Naive thymus-derived CD4-positive, alpha-beta T cell (primary cell): ENCODE measurements around the gene RPS6KA3. TPM values are rescaled to one million over a fixed set of nuclear protein-coding genes. Genes with fewer than 3 reads are reported as not detected.

Source experiments
- ATAC-seq: fragments of 150-1000 bp; cut with Tn5 transposase; 2 replicates; pipeline ENCODE4 v1.10.0; 2021; ENCODE audit warnings: mild to moderate bottlenecking, moderate library complexity
- CTCF ChIA-PET: fragments of 350-600 bp; sonication (Branson Sonifier 250); formaldehyde crosslinking; loops from one replicate; lab custom pipeline; 2021; ENCODE audit warnings: antibody characterized with exemption; lab: Charles Lee
- POLR2A ChIA-PET: fragments of 350-600 bp; sonication (Branson Sonifier 250); formaldehyde crosslinking; loops from one replicate; lab custom pipeline; 2021; ENCODE audit warnings: antibody characterized with exemption, inconsistent platforms; lab: Charles Lee
- DNase-seq, 9 donors: peaks; one replicate each; pipeline versions ENCODE4 v3.0.0 to v3.0.0-alpha.2; 2020 to 2022; ENCODE audit warnings: mixed read lengths in 1 of 9
- H3K27ac ChIP-seq: one replicate; pipeline ENCODE4 v1.7.0; 2013; ENCODE audit warnings: mild to moderate bottlenecking, low read depth, low read length, moderate library complexity
- H3K27me3 ChIP-seq, 2 donors: one replicate each; pipeline ENCODE4 v1.7.0; 2013; ENCODE audit warnings: low read length in 2 of 2, mild to moderate bottlenecking in 2 of 2, moderate library complexity in 2 of 2; ENCODE audit not compliant: control insufficient read depth in 2 of 2, insufficient read depth in 2 of 2
- H3K36me3 ChIP-seq, 3 experiments: 1 replicate in 2 of 3; 2 replicates in 1 of 3; pipeline ENCODE4 v1.7.0; 2013; ENCODE audit warnings: low read length in 3 of 3, mild to moderate bottlenecking in 3 of 3, moderate library complexity in 1 of 3; ENCODE audit not compliant: insufficient read depth in 3 of 3, control insufficient read depth in 2 of 3
- H3K4me1 ChIP-seq, 2 donors: one replicate each; pipeline ENCODE4 v1.7.0; 2013; ENCODE audit warnings: low read length in 2 of 2, mild to moderate bottlenecking in 2 of 2, moderate library complexity in 1 of 2; ENCODE audit not compliant: control insufficient read depth in 2 of 2, insufficient read depth in 2 of 2
- H3K4me3 ChIP-seq: 2 replicates; pipeline ENCODE4 v1.7.0; 2013; ENCODE audit warnings: mild to moderate bottlenecking, low read length
- H3K9me3 ChIP-seq, 3 experiments: 1 replicate in 2 of 3; 2 replicates in 1 of 3; pipeline ENCODE4 v1.7.0; 2013; ENCODE audit warnings: low read length in 3 of 3; ENCODE audit not compliant: control insufficient read depth in 2 of 3
- H3K27ac Mint-ChIP-seq, 9 donors: one replicate each; pipeline ENCODE4 v1.8.0; 2020 to 2022; ENCODE audit warnings: mixed read lengths in 9 of 9, mild to moderate bottlenecking in 8 of 9, moderate library complexity in 5 of 9, inconsistent platforms in 2 of 9
- H3K27me3 Mint-ChIP-seq, 5 donors: one replicate each; pipeline ENCODE4 v1.8.0; 2021 to 2022; ENCODE audit warnings: mixed read lengths in 5 of 5, mild to moderate bottlenecking in 1 of 5
- H3K36me3 Mint-ChIP-seq, 5 donors: one replicate each; pipeline ENCODE4 v1.8.0; 2020 to 2022; ENCODE audit warnings: mixed read lengths in 5 of 5, mild to moderate bottlenecking in 3 of 5, inconsistent platforms in 1 of 5
- H3K4me1 Mint-ChIP-seq, 7 donors: one replicate each; pipeline ENCODE4 v1.8.0; 2020 to 2022; ENCODE audit warnings: mixed read lengths in 7 of 7, mild to moderate bottlenecking in 3 of 7, inconsistent platforms in 1 of 7
- H3K4me3 Mint-ChIP-seq, 10 donors: one replicate each; pipeline ENCODE4 v1.8.0; 2020 to 2022; ENCODE audit warnings: mild to moderate bottlenecking in 10 of 10, mixed read lengths in 10 of 10, moderate library complexity in 6 of 10, inconsistent platforms in 2 of 10
- H3K9me3 Mint-ChIP-seq, 11 donors: one replicate each; pipeline ENCODE4 v1.8.0; 2020 to 2022; ENCODE audit warnings: mixed read lengths in 11 of 11, mild to moderate bottlenecking in 4 of 11, inconsistent platforms in 1 of 11, moderate library complexity in 1 of 11
- intact Hi-C, 2 donors: fragments of 100-400 bp; cut with micrococcal nuclease; formaldehyde crosslinking; loops; one replicate each; pipeline ENCODE4 v1.15.1; 2023
- polyA plus RNA-seq, 2 donors: library from polyadenylated mRNA; unstranded; fragments of 300-500 nt; fragmentation: Illumina TruSeq; gene quantifications; one replicate each; pipeline ENCODE4 v1.2.3, GENCODE V29; 2021
- total RNA-seq, 6 experiments: library from RNA in 5 of 6; stranded (reverse) in 5 of 6; gene quantifications; 1 replicate in 5 of 6; 2 replicates in 1 of 6; pipeline ENCODE4 v1.2.3 and lab custom pipeline; 2021 to 2026

The RPS6KA3 gene
- total and polyA plus RNA-seq, 7 experiments from 2014 or later, result 25.2 to 77.9 (median 71.6) TPM

DNA sequence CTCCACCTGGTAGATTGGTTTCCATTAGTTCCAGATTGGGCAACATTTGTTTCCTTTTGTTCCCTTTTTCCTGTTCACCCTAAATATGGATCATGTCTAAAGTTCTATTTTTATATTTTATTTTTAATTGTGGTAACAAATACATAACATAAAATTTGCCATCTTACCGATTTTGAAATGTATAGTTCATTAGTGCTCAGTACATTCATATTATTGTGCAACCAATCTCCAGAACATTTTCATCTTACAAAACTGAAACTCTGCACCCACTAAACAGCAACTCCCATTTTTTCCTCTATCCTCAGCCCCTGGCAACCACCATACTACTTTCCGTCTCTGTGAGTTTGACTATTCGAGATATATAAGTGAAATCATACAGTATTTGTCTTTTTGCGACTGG is 14.2 kb upstream of the RPS6KA3 start:
- ATAC-seq, result no peak
- H3K27ac ChIP-seq, result no peak overlapping the region
- H3K27ac Mint-ChIP-seq, result no peak overlapping the region
- CTCF ChIA-PET, result no interaction called here
- H3K9me3 ChIP-seq, result no peaks in the 10 kb centered on the region
- no peak for DNase-seq
- H3K4me3 Mint-ChIP-seq, result no peak overlapping the region
- intact Hi-C loops, result no loop called here
- no peak overlapping the region for H3K4me3 ChIP-seq
- H3K36me3 Mint-ChIP-seq, result peaks cover 0 to 4% (median 0%) of the 10 kb centered on the region in 5 donors
- no peaks in the 10 kb centered on the region for H3K4me1 ChIP-seq
- no peaks in the 10 kb centered on the region for H3K36me3 ChIP-seq
- peaks cover 0 to 16% (median 2%) of the 10 kb centered on the region in 11 donors for H3K9me3 Mint-ChIP-seq
- H3K27me3 ChIP-seq, result no peaks in the 10 kb centered on the region
- POLR2A ChIA-PET, result no interaction called here
- peaks cover 0 to 35% (median 0%) of the 10 kb centered on the region in 5 donors for H3K27me3 Mint-ChIP-seq
- peaks cover 0 to 3% (median 0%) of the 10 kb centered on the region in 7 donors for H3K4me1 Mint-ChIP-seq

DNA sequence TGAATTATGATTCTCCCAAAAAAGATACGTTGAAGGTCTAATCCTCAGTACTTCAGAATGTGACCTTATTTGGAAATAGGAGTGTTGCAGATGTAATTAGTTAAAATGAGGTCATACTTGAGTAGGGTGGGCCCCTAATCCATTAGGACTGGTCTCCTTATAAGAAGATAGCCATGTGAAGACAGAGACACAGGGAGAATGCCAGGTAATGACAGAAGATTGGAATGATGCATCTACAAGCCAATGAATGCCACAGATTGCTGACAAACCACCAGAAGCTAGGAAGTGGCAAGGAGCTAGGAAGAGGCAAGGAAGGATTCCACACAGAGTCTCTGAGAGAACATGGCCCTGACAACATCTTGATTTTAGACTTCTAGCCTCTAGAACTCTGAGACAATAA is 7.4 kb upstream of the RPS6KA3 start:
- H3K27me3 ChIP-seq, result no peaks in the 10 kb centered on the region
- intact Hi-C loops, result no loop called here
- Mint-ChIP-seq H3K4me1 (no peaks in the 10 kb centered on the region), H3K4me3 (no peak overlapping the region), H3K27me3 (peaks cover 0 to 60% (median 0%) of the 10 kb centered on the region in 5 donors), H3K9me3 (peaks cover 0 to 8% (median 0%) of the 10 kb centered on the region in 11 donors), H3K36me3 (peaks cover 0 to 4% (median 0%) of the 10 kb centered on the region in 5 donors), H3K27ac (no peak overlapping the region)
- ChIA-PET POLR2A (interaction anchor here (0.6 kb wide), 1 partner anchor 1943 kb away, joined by 3 read pairs; no protein-coding TSS in a partner anchor), CTCF (no interaction called here)
- H3K4me3 ChIP-seq, result no peak overlapping the region
- no peak overlapping the region for H3K27ac ChIP-seq
- H3K9me3 ChIP-seq, result no peaks in the 10 kb centered on the region
- H3K36me3 ChIP-seq, result no peaks in the 10 kb centered on the region
- DNase-seq (no peak), ATAC-seq (no peak)
- H3K4me1 ChIP-seq, result no peaks in the 10 kb centered on the region

DNA sequence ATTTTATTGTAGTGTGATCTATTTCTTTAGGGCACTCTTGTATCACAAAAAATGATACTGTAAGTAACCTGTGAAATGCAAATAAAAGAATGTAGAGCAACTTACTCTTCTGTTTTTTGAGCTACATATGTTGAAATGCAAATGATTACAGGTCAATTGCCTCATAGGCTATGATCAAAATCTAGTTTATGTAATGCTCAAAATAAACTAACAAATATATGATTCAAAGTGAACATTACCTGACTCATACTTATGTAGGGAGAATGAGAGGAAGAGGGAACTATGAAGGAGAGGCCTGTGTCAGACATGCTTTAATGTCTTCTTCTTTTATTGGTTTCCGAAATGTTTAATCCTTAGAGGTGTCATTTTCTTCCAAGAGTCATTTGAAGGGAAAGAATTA is 5.0 kb upstream of the RPS6KA3 start:
- CTCF ChIA-PET, result no interaction called here
- DNase-seq, result no peak
- intact Hi-C loops, result no loop called here
- H3K27me3 Mint-ChIP-seq, result peaks cover 0 to 44% (median 0%) of the 10 kb centered on the region in 5 donors
- no peaks in the 10 kb centered on the region for H3K36me3 ChIP-seq
- H3K9me3 ChIP-seq, result no peaks in the 10 kb centered on the region
- no peaks in the 10 kb centered on the region for H3K36me3 Mint-ChIP-seq
- no peak for ATAC-seq
- POLR2A ChIA-PET, result no interaction called here
- peak overlapping the region in 1 of 9 donors; percentile 31 for H3K27ac Mint-ChIP-seq
- no peaks in the 10 kb centered on the region for H3K27me3 ChIP-seq
- peaks cover 0 to 2% (median 0%) of the 10 kb centered on the region in 11 donors for H3K9me3 Mint-ChIP-seq
- H3K4me1 ChIP-seq, result no peaks in the 10 kb centered on the region
- H3K4me1 Mint-ChIP-seq, result peaks cover 0 to 3% (median 0%) of the 10 kb centered on the region in 7 donors
- H3K4me3 ChIP-seq, result no peak overlapping the region
- no peak overlapping the region for H3K27ac ChIP-seq
- H3K4me3 Mint-ChIP-seq, result no peak overlapping the region

DNA sequence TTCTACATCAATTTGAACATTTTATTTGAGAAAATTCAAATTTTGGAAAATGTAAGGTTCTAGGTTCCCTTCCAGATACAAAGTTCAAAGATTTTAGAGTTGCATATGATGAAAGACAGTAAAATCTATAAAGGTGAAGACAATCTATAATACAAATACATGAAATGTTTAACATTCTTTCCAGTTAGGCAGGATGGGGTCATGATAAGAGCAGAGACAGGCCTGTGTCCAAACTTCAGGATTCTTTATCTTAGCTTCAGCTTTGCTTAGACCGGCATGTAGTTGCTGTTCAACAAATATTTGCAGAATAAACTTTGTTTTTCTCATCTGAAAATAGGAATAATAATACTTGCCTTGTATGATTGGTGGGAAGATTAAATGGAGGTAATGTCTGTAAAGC is 4.5 kb upstream of the RPS6KA3 start:
- Histone ChIP-seq H3K27ac (no peak overlapping the region), H3K4me3 (no peak overlapping the region), H3K36me3 (peaks cover 0 to 1% (median 0%) of the 10 kb centered on the region in 3 experiments), H3K9me3 (no peaks in the 10 kb centered on the region), H3K27me3 (no peaks in the 10 kb centered on the region), H3K4me1 (no peaks in the 10 kb centered on the region)
- intact Hi-C loops, result no loop called here
- H3K9me3 Mint-ChIP-seq, result peaks cover 0 to 2% (median 0%) of the 10 kb centered on the region in 11 donors
- DNase-seq, result no peak
- H3K4me1 Mint-ChIP-seq, result peaks cover 0 to 3% (median 0%) of the 10 kb centered on the region in 7 donors
- no peak overlapping the region for H3K4me3 Mint-ChIP-seq
- POLR2A ChIA-PET, result no interaction called here
- no peaks in the 10 kb centered on the region for H3K36me3 Mint-ChIP-seq
- ATAC-seq, result no peak
- CTCF ChIA-PET, result no interaction called here
- peaks cover 0 to 38% (median 0%) of the 10 kb centered on the region in 5 donors for H3K27me3 Mint-ChIP-seq
- peak overlapping the region in 1 of 9 donors; percentile 31 for H3K27ac Mint-ChIP-seq

DNA sequence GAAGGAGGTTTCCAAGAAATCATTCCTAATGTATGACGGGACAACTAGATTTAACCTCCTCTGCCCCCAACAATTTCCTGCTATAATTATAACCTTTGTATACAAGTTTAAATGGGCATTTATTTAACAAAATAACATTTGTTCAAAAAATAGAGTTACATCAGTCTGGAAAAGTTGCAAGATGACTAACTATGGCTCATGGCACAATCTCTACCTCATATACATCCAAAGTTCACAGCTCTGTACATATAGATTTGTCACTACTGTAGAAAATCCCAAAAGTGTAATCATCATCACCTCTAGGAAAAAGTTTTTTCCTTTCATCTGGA is 3.8 kb upstream of the RPS6KA3 start:
- no peak for ATAC-seq
- Histone ChIP-seq H3K27ac (no peak overlapping the region), H3K4me3 (no peak overlapping the region), H3K36me3 (peaks cover 0 to 8% (median 0%) of the 10 kb centered on the region in 3 experiments), H3K4me1 (no peaks in the 10 kb centered on the region), H3K9me3 (no peaks in the 10 kb centered on the region), H3K27me3 (no peaks in the 10 kb centered on the region)
- no peak for DNase-seq
- H3K27me3 Mint-ChIP-seq, result peaks cover 0 to 32% (median 0%) of the 10 kb centered on the region in 5 donors
- H3K4me3 Mint-ChIP-seq, result no peak overlapping the region
- H3K9me3 Mint-ChIP-seq, result no peaks in the 10 kb centered on the region
- intact Hi-C loops, result no loop called here
- peaks cover 0 to 3% (median 0%) of the 10 kb centered on the region in 7 donors for H3K4me1 Mint-ChIP-seq
- H3K36me3 Mint-ChIP-seq, result no peaks in the 10 kb centered on the region
- ChIA-PET CTCF (no interaction called here), POLR2A (no interaction called here)
- H3K27ac Mint-ChIP-seq, result no peak overlapping the region

DNA sequence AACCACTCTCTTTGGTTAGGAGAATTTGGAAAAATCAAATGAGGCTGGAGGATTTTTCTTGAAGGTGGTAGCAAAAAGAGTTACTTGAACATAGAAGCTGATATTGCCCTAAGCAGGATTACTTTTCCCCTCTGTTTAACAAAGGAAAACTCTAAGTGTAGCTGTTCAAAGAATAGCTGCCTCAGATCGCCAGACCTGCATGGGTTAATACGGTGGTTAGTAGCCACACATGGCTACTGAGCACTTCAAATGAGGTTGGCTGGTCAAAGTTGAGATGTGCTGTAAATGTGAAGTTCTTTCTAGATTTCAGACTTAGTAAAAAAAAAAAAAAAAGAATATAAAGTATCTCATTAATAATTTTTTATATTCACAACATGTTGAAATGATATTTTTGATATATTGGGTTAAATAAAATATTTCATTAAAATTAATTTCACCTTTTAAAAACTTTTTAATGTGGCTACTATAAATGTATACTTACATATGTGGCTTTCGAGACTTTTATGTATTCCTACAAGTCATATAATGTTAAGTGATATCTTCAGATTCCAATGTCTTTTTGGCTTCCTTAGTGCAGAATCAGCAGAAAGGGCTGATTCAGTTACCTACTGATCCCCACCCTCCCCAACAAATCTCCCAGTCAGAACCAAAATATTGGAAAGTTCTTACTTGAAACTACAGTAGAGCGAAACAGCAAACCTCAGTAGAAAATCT is 3.3 kb upstream of the RPS6KA3 start:
- H3K27ac ChIP-seq, result no peak overlapping the region
- H3K36me3 ChIP-seq, result peaks cover 0 to 8% (median 0%) of the 10 kb centered on the region in 3 experiments
- Mint-ChIP-seq H3K36me3 (peaks cover 0 to under 1% (median 0%) of the 10 kb centered on the region in 5 donors), H3K27ac (no peak overlapping the region), H3K9me3 (no peaks in the 10 kb centered on the region), H3K27me3 (peaks cover 0 to 29% (median 0%) of the 10 kb centered on the region in 5 donors), H3K4me1 (peaks cover 0 to 4% (median 1%) of the 10 kb centered on the region in 7 donors), H3K4me3 (no peak overlapping the region)
- H3K9me3 ChIP-seq, result no peaks in the 10 kb centered on the region
- DNase-seq (no peak), ATAC-seq (no peak)
- intact Hi-C loops, result loop anchor here (5.0 to 10.0 kb wide), 8 partner anchors 52 to 1705 kb away; partner anchors contain the start of genes BCLAF3 (in 1 of the 2), CNKSR2 (in 1 of the 2), EIF1AX (in 1 of the 2) and PDHA1 (in 1 of the 2)
- H3K27me3 ChIP-seq, result no peaks in the 10 kb centered on the region
- H3K4me1 ChIP-seq, result no peaks in the 10 kb centered on the region
- POLR2A ChIA-PET, result no interaction called here
- CTCF ChIA-PET, result no interaction called here
- no peak overlapping the region for H3K4me3 ChIP-seq
